SK-N-SH (cell line): Measurements from ENCODE around the gene SPATA12. TPM values are rescaled to one million over a fixed set of nuclear protein-coding genes. Genes with fewer than 3 reads are reported as not detected.

Source experiments
- CTCF ChIA-PET: fragments of 300-600, 350-600 bp; formaldehyde crosslinking; extraction: SDS; loops from one replicate; lab custom pipeline; 2021; lab: Yijun Ruan, JAX
- POLR2A ChIA-PET: fragments of 350-600 bp; sonication (Branson Sonifier 250); formaldehyde crosslinking; extraction: SDS; loops from one replicate; lab custom pipeline; 2020; ENCODE audit warnings: antibody characterized with exemption, inconsistent platforms; lab: Yijun Ruan, JAX
- DNase-seq: peaks from one replicate; pipeline ENCODE4 v3.0.0; 2012
- H2AFZ ChIP-seq: fragments of 200-600 bp; sonication (generic); 2 replicates; pipeline ENCODE4 v1.8.1; 2016; ENCODE audit warnings: antibody characterized with exemption, mild to moderate bottlenecking, low read depth
- H3F3A ChIP-seq: fragments of 200-600 bp; sonication (generic); replicated peaks from 2 replicates; pipeline ENCODE3; 2016; ENCODE audit warnings: antibody characterized with exemption, mild to moderate bottlenecking; ENCODE audit not compliant: insufficient read depth
- H3K27ac ChIP-seq, 2 experiments: fragments of 200-500 bp in 1 of 2; fragments of 200-600 bp in 1 of 2; sonication (Bioruptor generic) in 1 of 2; sonication (generic), shearing (Covaris generic) in 1 of 2; 2 replicates each; pipeline versions ENCODE4 v1.5.1 to v1.6.1; 2014 to 2016; ENCODE audit warnings: low read depth in 2 of 2, inconsistent platforms in 1 of 2, low read length in 1 of 2, mild to moderate bottlenecking in 1 of 2, mixed read lengths in 1 of 2
- H3K27me3 ChIP-seq: fragments of 200-600 bp; sonication (generic), shearing (Covaris generic); 2 replicates; pipeline ENCODE4 v1.6.1; 2016; ENCODE audit warnings: mixed run types; ENCODE audit not compliant: insufficient read depth
- H3K36me3 ChIP-seq, 2 experiments: fragments of 200-500 bp in 1 of 2; fragments of 200-600 bp in 1 of 2; sonication (Bioruptor generic) in 1 of 2; sonication (generic) in 1 of 2; replicated peaks in 1 of 2; 2 replicates each; pipeline versions ENCODE3 to v1.5.1; 2014 to 2016; ENCODE audit warnings: low read length in 1 of 2, mild to moderate bottlenecking in 1 of 2; ENCODE audit not compliant: insufficient read depth in 2 of 2, control insufficient read depth in 1 of 2
- H3K4me1 ChIP-seq, 2 experiments: fragments of 200-500 bp in 1 of 2; fragments of 200-600 bp in 1 of 2; sonication (Bioruptor generic) in 1 of 2; sonication (generic), shearing (Covaris generic) in 1 of 2; 2 replicates each; pipeline versions ENCODE4 v1.5.1 to v1.6.1; 2014 to 2016; ENCODE audit warnings: low read depth in 1 of 2, low read length in 1 of 2, mixed run types in 1 of 2; ENCODE audit not compliant: insufficient read depth in 2 of 2, control insufficient read depth in 1 of 2
- H3K4me2 ChIP-seq: fragments of 200-600 bp; sonication (generic), shearing (Covaris generic); 2 replicates; pipeline ENCODE4 v1.6.1; 2017; ENCODE audit warnings: mixed run types
- H3K4me3 ChIP-seq, 2 experiments: fragments of 200-500 bp in 1 of 2; fragments of 200-600 bp in 1 of 2; sonication (Bioruptor generic) in 1 of 2; sonication (generic), shearing (Covaris generic) in 1 of 2; 2 replicates each; pipeline versions ENCODE4 v1.5.1 to v1.8.1; 2014 to 2016; ENCODE audit warnings: low read depth in 2 of 2, inconsistent platforms in 1 of 2, low read length in 1 of 2, mild to moderate bottlenecking in 1 of 2, mixed read lengths in 1 of 2, moderate library complexity in 1 of 2
- H3K79me2 ChIP-seq: fragments of 200-600 bp; sonication (generic); 2 replicates; pipeline ENCODE4 v1.8.1; 2017; ENCODE audit warnings: mild to moderate bottlenecking; ENCODE audit not compliant: insufficient read depth
- H3K9ac ChIP-seq: fragments of 200-600 bp; sonication (generic); 2 replicates; pipeline ENCODE4 v1.6.1; 2017; ENCODE audit warnings: mixed run types
- H3K9me2 ChIP-seq: fragments of 200-600 bp; sonication (generic); 2 replicates; pipeline ENCODE4 v1.6.1; 2017; ENCODE audit warnings: mixed run types
- H3K9me3 ChIP-seq: fragments of 200-600 bp; sonication (generic); 2 replicates; pipeline ENCODE4 v1.6.1; 2017; ENCODE audit warnings: mixed run types, mild to moderate bottlenecking, moderate library complexity
- H4K20me1 ChIP-seq: fragments of 200-600 bp; sonication (generic); 2 replicates; pipeline ENCODE4 v1.6.1; 2017; ENCODE audit warnings: mild to moderate bottlenecking, mixed run types; ENCODE audit not compliant: insufficient read depth
- CHD2 ChIP-seq: fragments of 150-350 bp; IDR thresholded peaks from 2 replicates; pipeline ENCODE4 v1.6.1; 2018; ENCODE audit warnings: low read length; ENCODE audit not compliant: partially characterized antibody
- EZH2phosphoT487 ChIP-seq: fragments of 200-600 bp; sonication (generic); IDR thresholded peaks from 2 replicates; pipeline ENCODE4 v1.6.1; 2017; ENCODE audit warnings: low read depth, mixed run types, mild to moderate bottlenecking, antibody characterized with exemption, moderate library complexity, borderline replicate concordance
- FOSL2 ChIP-seq: IDR thresholded peaks from 2 replicates; pipeline ENCODE4 v1.4.0; 2012; ENCODE audit warnings: low read depth, mild to moderate bottlenecking, moderate library complexity, borderline replicate concordance
- MEF2A ChIP-seq: IDR thresholded peaks from 2 replicates; pipeline ENCODE4 v1.4.0; 2012; ENCODE audit warnings: low read depth, borderline replicate concordance
- MXI1 ChIP-seq: IDR thresholded peaks from 2 replicates; pipeline ENCODE4 v1.6.1; 2012; ENCODE audit warnings: mild to moderate bottlenecking, low read depth, low read length, improper control_type of control experiment
- NFIC ChIP-seq: IDR thresholded peaks from 2 replicates; pipeline ENCODE4 v1.4.0; 2012; ENCODE audit warnings: borderline replicate concordance
- NRF1 ChIP-seq: IDR thresholded peaks from 2 replicates; pipeline ENCODE4 v1.6.1; 2012; ENCODE audit warnings: low read depth, mild to moderate bottlenecking, low read length
- RAD21 ChIP-seq: IDR thresholded peaks from 2 replicates; pipeline ENCODE4 v1.6.1; 2012; ENCODE audit warnings: mild to moderate bottlenecking, low read length
- RFX5 ChIP-seq: IDR thresholded peaks from 2 replicates; pipeline ENCODE4 v1.6.1; 2012; ENCODE audit warnings: mild to moderate bottlenecking, improper control_type of control experiment, low read length
- RXRA ChIP-seq: IDR thresholded peaks from 2 replicates; pipeline ENCODE4 v1.4.0; 2012; ENCODE audit warnings: low read depth, mild to moderate bottlenecking, borderline replicate concordance
- SIN3A ChIP-seq: IDR thresholded peaks from 2 replicates; pipeline ENCODE4 v1.6.1; 2012; ENCODE audit warnings: low read depth, mild to moderate bottlenecking, low read length, moderate library complexity, borderline replicate concordance
- SMC3 ChIP-seq: IDR thresholded peaks from 2 replicates; pipeline ENCODE4 v1.6.1; 2012; ENCODE audit warnings: low read depth, low read length, improper control_type of control experiment
- TAF1 ChIP-seq: IDR thresholded peaks from 2 replicates; pipeline ENCODE4 v1.6.1; 2012; ENCODE audit warnings: low read depth, mild to moderate bottlenecking, low read length, moderate library complexity, borderline replicate concordance
- TCF12 ChIP-seq: IDR thresholded peaks from 2 replicates; pipeline ENCODE4 v1.4.0; 2012
- TEAD4 ChIP-seq: IDR thresholded peaks from 2 replicates; pipeline ENCODE4 v1.4.0; 2012; ENCODE audit warnings: mild to moderate bottlenecking, borderline replicate concordance; ENCODE audit not compliant: insufficient read depth
- WGBS: methylation state at CpG from one replicate; pipeline ENCODE4 v1.1.6; 2017; ENCODE audit warnings: low lambda C conversion rate; 5-methylcytosine and 5-hydroxymethylcytosine counted together
- polyA plus RNA-seq, 3 experiments: library from polyadenylated mRNA; depleted of rRNA; stranded (reverse); fragments of >200 nt; gene quantifications; 2 replicates each; pipeline ENCODE4 v1.2.3, GENCODE V29; 2012
- TF ChIP-seq, protein P1 (sequence below): fragments of 200-600 bp; sonication (generic); IDR thresholded peaks from 2 replicates; pipeline ENCODE4 v1.6.1; 2017; ENCODE audit warnings: antibody characterized with exemption, mild to moderate bottlenecking, moderate library complexity
- TF ChIP-seq, protein P2 (sequence below): fragments of 150-350 bp; IDR thresholded peaks from 2 replicates; pipeline ENCODE4 v1.6.1; 2017; ENCODE audit warnings: antibody characterized with exemption, low read length, low read depth, borderline replicate concordance
- TF ChIP-seq, protein P3 (sequence below): IDR thresholded peaks from 2 replicates; pipeline ENCODE4 v1.4.0; 2012; ENCODE audit warnings: low read depth, borderline replicate concordance
- TF ChIP-seq, protein P4 (sequence below): IDR thresholded peaks from 2 replicates; pipeline ENCODE4; 2012
- TF ChIP-seq, protein P5 (sequence below): IDR thresholded peaks from 2 replicates; pipeline ENCODE4 v1.4.0; 2012; ENCODE audit warnings: low read depth, borderline replicate concordance
- TF ChIP-seq, protein P6 (sequence below): IDR thresholded peaks from 2 replicates; pipeline ENCODE4 v1.4.0; 2012; ENCODE audit warnings: low read depth

The SPATA12 gene
- polyA plus RNA-seq, 1 of the 3 experiments (the other 2 are of a cell fraction) = 0.33 TPM

DNA sequence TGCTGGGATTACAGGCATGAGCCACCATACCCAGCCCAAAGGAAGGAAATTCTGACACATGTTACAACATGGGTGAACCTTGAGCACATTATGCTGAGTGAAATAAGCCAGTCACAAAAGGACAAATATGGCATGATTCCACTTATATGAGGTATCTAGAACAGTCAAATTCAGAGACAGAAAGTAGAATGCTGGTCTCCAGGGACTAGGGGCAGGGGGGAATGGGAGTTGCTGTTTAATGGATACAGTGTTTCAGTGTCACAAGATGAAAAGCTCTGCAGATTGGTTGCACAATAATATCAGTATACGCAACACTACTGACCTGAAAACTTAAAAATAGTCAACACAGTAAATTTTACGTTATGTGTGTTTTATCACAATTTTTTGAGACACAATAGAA is 4.1 kb downstream of the SPATA12 start:
- POLR2A ChIA-PET = no interaction called here

DNA sequence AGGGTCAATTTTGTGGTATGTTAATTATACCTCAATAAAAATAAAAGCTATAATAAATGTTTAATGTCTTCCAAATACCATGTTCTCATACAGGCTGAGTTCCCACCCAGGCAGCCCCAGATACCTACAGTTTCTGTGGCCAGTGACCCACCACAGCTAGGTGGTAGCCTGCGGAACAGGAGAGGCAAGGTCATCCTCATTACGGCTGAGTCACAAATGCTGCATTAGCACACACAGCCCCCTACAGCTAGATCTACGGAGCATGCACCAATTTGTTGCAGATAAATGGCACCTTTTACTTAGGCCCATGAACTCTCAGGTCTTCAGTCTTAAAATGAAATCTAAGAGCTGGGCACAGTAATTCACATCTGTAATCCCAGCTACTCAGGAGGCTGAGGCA is 5.1 kb downstream of the SPATA12 start:
- Histone ChIP-seq H4K20me1 (no peaks in the 10 kb centered on the region), H3K9ac (no peak overlapping the region), H3K27ac (no peak overlapping the region), H3K9me2 (no peaks in the 10 kb centered on the region), H3K4me1 (peaks cover 2 to 5% of the 10 kb centered on the region in 2 experiments; a peak in 3 of 4 replicates), H2AFZ (no peak overlapping the region), H3F3A (peaks cover 8% of the 10 kb centered on the region), H3K4me3 (no peak overlapping the region), H3K36me3 (no peaks in the 10 kb centered on the region), H3K27me3 (no peaks in the 10 kb centered on the region), H3K4me2 (no peak overlapping the region), H3K79me2 (no peaks in the 10 kb centered on the region), H3K9me3 (no peaks in the 10 kb centered on the region)
- TF ChIP-seq MEF2A (no peak), TEAD4 (no peak), EZH2phosphoT487 (no peak), SIN3A (no peak), NFIC (no peak), RAD21 (no peak)
- TF ChIP-seq, protein P1, sequence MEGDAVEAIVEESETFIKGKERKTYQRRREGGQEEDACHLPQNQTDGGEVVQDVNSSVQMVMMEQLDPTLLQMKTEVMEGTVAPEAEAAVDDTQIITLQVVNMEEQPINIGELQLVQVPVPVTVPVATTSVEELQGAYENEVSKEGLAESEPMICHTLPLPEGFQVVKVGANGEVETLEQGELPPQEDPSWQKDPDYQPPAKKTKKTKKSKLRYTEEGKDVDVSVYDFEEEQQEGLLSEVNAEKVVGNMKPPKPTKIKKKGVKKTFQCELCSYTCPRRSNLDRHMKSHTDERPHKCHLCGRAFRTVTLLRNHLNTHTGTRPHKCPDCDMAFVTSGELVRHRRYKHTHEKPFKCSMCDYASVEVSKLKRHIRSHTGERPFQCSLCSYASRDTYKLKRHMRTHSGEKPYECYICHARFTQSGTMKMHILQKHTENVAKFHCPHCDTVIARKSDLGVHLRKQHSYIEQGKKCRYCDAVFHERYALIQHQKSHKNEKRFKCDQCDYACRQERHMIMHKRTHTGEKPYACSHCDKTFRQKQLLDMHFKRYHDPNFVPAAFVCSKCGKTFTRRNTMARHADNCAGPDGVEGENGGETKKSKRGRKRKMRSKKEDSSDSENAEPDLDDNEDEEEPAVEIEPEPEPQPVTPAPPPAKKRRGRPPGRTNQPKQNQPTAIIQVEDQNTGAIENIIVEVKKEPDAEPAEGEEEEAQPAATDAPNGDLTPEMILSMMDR = no peak
- TF ChIP-seq, protein P2, sequence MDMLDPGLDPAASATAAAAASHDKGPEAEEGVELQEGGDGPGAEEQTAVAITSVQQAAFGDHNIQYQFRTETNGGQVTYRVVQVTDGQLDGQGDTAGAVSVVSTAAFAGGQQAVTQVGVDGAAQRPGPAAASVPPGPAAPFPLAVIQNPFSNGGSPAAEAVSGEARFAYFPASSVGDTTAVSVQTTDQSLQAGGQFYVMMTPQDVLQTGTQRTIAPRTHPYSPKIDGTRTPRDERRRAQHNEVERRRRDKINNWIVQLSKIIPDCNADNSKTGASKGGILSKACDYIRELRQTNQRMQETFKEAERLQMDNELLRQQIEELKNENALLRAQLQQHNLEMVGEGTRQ = no peak
- TF ChIP-seq, protein P3, sequence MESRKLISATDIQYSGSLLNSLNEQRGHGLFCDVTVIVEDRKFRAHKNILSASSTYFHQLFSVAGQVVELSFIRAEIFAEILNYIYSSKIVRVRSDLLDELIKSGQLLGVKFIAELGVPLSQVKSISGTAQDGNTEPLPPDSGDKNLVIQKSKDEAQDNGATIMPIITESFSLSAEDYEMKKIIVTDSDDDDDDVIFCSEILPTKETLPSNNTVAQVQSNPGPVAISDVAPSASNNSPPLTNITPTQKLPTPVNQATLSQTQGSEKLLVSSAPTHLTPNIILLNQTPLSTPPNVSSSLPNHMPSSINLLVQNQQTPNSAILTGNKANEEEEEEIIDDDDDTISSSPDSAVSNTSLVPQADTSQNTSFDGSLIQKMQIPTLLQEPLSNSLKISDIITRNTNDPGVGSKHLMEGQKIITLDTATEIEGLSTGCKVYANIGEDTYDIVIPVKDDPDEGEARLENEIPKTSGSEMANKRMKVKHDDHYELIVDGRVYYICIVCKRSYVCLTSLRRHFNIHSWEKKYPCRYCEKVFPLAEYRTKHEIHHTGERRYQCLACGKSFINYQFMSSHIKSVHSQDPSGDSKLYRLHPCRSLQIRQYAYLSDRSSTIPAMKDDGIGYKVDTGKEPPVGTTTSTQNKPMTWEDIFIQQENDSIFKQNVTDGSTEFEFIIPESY = no peak
- TF ChIP-seq, protein P4, sequence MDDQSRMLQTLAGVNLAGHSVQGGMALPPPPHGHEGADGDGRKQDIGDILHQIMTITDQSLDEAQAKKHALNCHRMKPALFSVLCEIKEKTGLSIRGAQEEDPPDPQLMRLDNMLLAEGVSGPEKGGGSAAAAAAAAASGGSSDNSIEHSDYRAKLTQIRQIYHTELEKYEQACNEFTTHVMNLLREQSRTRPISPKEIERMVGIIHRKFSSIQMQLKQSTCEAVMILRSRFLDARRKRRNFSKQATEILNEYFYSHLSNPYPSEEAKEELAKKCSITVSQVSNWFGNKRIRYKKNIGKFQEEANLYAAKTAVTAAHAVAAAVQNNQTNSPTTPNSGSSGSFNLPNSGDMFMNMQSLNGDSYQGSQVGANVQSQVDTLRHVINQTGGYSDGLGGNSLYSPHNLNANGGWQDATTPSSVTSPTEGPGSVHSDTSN = no peak
- WGBS = 82% methylated on average over 3 of the region's 3 CpGs
- CTCF ChIA-PET = interaction anchor here (0.6 to 1.0 kb wide), 2 partner anchors 10 to 31 kb away, joined by 3 read pairs; no protein-coding TSS in a partner anchor
- DNase-seq = no peak
- POLR2A ChIA-PET = no interaction called here

More for the DNA sequence above, 4.1 kb downstream of the SPATA12 start:
- Histone ChIP-seq H3K4me1 (peaks cover 2 to 5% of the 10 kb centered on the region in 2 experiments; a peak in 3 of 4 replicates), H3K9me2 (no peaks in the 10 kb centered on the region), H3K9ac (no peak overlapping the region), H3F3A (peaks cover 8% of the 10 kb centered on the region), H4K20me1 (no peaks in the 10 kb centered on the region), H3K79me2 (no peaks in the 10 kb centered on the region), H3K4me2 (no peak overlapping the region), H3K27me3 (no peaks in the 10 kb centered on the region), H3K4me3 (no peak overlapping the region), H2AFZ (no peak overlapping the region), H3K36me3 (no peaks in the 10 kb centered on the region), H3K27ac (no peak overlapping the region), H3K9me3 (no peaks in the 10 kb centered on the region)
- DNase-seq = no peak
- no peak for TF ChIP-seq RAD21
- no peak for TF ChIP-seq FOSL2
- TF ChIP-seq, protein P2 = no peak
- no peak for TF ChIP-seq TAF1
- no peak for TF ChIP-seq NFIC
- TF ChIP-seq RFX5 = no peak
- TF ChIP-seq CHD2 = no peak
- no peak for TF ChIP-seq SIN3A
- TF ChIP-seq RXRA = no peak
- TF ChIP-seq, protein P5, sequence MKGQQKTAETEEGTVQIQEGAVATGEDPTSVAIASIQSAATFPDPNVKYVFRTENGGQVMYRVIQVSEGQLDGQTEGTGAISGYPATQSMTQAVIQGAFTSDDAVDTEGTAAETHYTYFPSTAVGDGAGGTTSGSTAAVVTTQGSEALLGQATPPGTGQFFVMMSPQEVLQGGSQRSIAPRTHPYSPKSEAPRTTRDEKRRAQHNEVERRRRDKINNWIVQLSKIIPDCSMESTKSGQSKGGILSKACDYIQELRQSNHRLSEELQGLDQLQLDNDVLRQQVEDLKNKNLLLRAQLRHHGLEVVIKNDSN = no peak
- TF ChIP-seq NRF1 = no peak
- no peak for TF ChIP-seq EZH2phosphoT487
- no peak for TF ChIP-seq SMC3
- TF ChIP-seq TCF12 = no peak
- TF ChIP-seq, protein P6, sequence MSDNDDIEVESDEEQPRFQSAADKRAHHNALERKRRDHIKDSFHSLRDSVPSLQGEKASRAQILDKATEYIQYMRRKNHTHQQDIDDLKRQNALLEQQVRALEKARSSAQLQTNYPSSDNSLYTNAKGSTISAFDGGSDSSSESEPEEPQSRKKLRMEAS = no peak
- TF ChIP-seq MXI1 = no peak
- CTCF ChIA-PET = interaction anchor here (1.0 to 1.9 kb wide), 3 partner anchors 11 to 69 kb away, joined by 3 to 4 read pairs (median 4); no protein-coding TSS in a partner anchor
- WGBS = 100% methylated on average over 2 of the region's 2 CpGs
